HepG2 (cell line): ENCODE results near the gene MTFR1L. TPM values are rescaled to one million over a fixed set of nuclear protein-coding genes. Genes with fewer than 3 reads are reported as not detected.

ENCODE experiments used
- ATF7-NPFF ChIP-seq: sonication (generic); formaldehyde crosslinking; IDR thresholded peaks from 2 replicates; pipeline ENCODE4 v1.8.1; 2023; ENCODE audit warnings: mild to moderate bottlenecking, low read depth, missing genetic modification reagents, moderate library complexity
- CBX2 ChIP-seq, 2 experiments: fragments of 200-600 bp in 1 of 2; sonication (generic); formaldehyde crosslinking in 1 of 2; IDR thresholded peaks; 2 replicates each; pipeline versions ENCODE4 v1.7.0 to v1.8.1; 2018 to 2022; ENCODE audit warnings: low read depth in 2 of 2, low read length in 1 of 2, mild to moderate bottlenecking in 1 of 2, missing genetic modification reagents in 1 of 2
- HCFC1 ChIP-seq: fragments of 150-350 bp; IDR thresholded peaks from 2 replicates; pipeline ENCODE4 v1.6.1; 2014; ENCODE audit warnings: low read depth, low read length
- JARID2 ChIP-seq: sonication (generic); formaldehyde crosslinking; IDR thresholded peaks from 2 replicates; pipeline ENCODE4 v1.8.1; 2023; ENCODE audit warnings: missing genetic modification reagents, inconsistent platforms; ENCODE audit not compliant: insufficient replicate concordance
- NCOA1 ChIP-seq: sonication (generic); formaldehyde crosslinking; IDR thresholded peaks from 2 replicates; pipeline ENCODE4 v1.9.0; 2021; ENCODE audit warnings: missing genetic modification reagents
- NFRKB ChIP-seq: fragments of 450-650 bp; IDR thresholded peaks from 2 replicates; pipeline ENCODE4 v1.6.1; 2017
- RBFOX2 ChIP-seq: fragments of 200-400 bp; formaldehyde crosslinking; IDR thresholded peaks from 2 replicates; pipeline ENCODE4 v1.6.1; 2017; ENCODE audit warnings: low read depth, mild to moderate bottlenecking, low read length
- SETDB1 ChIP-seq: sonication (generic); formaldehyde crosslinking; IDR thresholded peaks from 2 replicates; pipeline ENCODE4 v1.5.1; 2020; ENCODE audit warnings: missing genetic modification reagents, mild to moderate bottlenecking, borderline replicate concordance
- TARDBP ChIP-seq: sonication (generic); formaldehyde crosslinking; IDR thresholded peaks from 2 replicates; pipeline ENCODE4 v1.8.0; 2022; ENCODE audit warnings: mild to moderate bottlenecking, missing genetic modification reagents
- U2AF1 ChIP-seq: fragments of 200-400 bp; formaldehyde crosslinking; optimal IDR thresholded peaks from 2 replicates; pipeline ENCODE3; 2017; ENCODE audit warnings: mild to moderate bottlenecking, low read depth, low read length
- ZBTB42 ChIP-seq: sonication (generic); formaldehyde crosslinking; IDR thresholded peaks from 2 replicates; pipeline ENCODE4 v1.5.0; 2020; ENCODE audit warnings: mild to moderate bottlenecking, missing genetic modification reagents
- ZFP82 ChIP-seq: sonication (generic); formaldehyde crosslinking; IDR thresholded peaks from 2 replicates; pipeline ENCODE4 v1.5.1; 2020; ENCODE audit warnings: mild to moderate bottlenecking, missing genetic modification reagents, borderline replicate concordance
- ZNF362 ChIP-seq: sonication (generic); formaldehyde crosslinking; IDR thresholded peaks from 2 replicates; pipeline ENCODE4 v1.4.0; 2020; ENCODE audit warnings: missing genetic modification reagents, mild to moderate bottlenecking, borderline replicate concordance
- ZNF407 ChIP-seq: sonication (generic); formaldehyde crosslinking; IDR thresholded peaks from one replicate; pipeline ENCODE4 v1.5.1; 2020; ENCODE audit warnings: mild to moderate bottlenecking, missing genetic modification reagents; ENCODE audit errors: not compliant biosample characterization
- ZNF441 ChIP-seq: sonication (generic); formaldehyde crosslinking; IDR thresholded peaks from 2 replicates; pipeline ENCODE4 v1.7.0; 2021; ENCODE audit warnings: missing genetic modification reagents, borderline replicate concordance
- ZNF513 ChIP-seq: sonication (generic); formaldehyde crosslinking; conservative IDR thresholded peaks from 2 replicates; pipeline ENCODE4 v1.5.0; 2020; ENCODE audit warnings: missing genetic modification reagents
- ZNF589 ChIP-seq: sonication (generic); formaldehyde crosslinking; conservative IDR thresholded peaks from 2 replicates; pipeline ENCODE4 v1.8.0; 2022; ENCODE audit warnings: mild to moderate bottlenecking, moderate library complexity, missing genetic modification reagents
- ZNF781 ChIP-seq: sonication (generic); formaldehyde crosslinking; IDR thresholded peaks from 2 replicates; pipeline ENCODE4 v1.5.1; 2020; ENCODE audit warnings: borderline replicate concordance, mild to moderate bottlenecking, missing genetic modification reagents; ENCODE audit errors: not compliant biosample characterization
- polyA plus RNA-seq, 8 experiments: library from polyadenylated mRNA; depleted of rRNA in 3 of 8; stranded (reverse) in 7 of 8; unstranded in 1 of 8; fragments of >200 nt; fragmentation: Illumina TruSeq in 4 of 8; extraction: Trizol in 4 of 8; gene quantifications; 2 replicates each; pipeline versions ENCODE4 v1.2.1 to v1.2.3, GENCODE V29; 2011 to 2016; ENCODE audit warnings: low read depth in 4 of 8, missing spikeins in 1 of 8, mixed read lengths in 1 of 8; ENCODE audit not compliant: insufficient read depth in 1 of 8
- total RNA-seq, 5 experiments: library from RNA; depleted of rRNA; stranded (reverse); fragments of >200 nt; fragmentation: Illumina TruSeq; extraction: Trizol; gene quantifications; 2 replicates each; pipeline ENCODE4 v1.2.3, GENCODE V29; 2016; ENCODE audit warnings: low read depth in 1 of 5

MTFR1L gene
- total and polyA plus RNA-seq, 2 of the 13 experiments (the other 11 are each of a cell fraction or from before 2014, with no cell fraction given) = 38.0 to 55.7 TPM

- TF ChIP-seq ZNF407 (CRISPR knock-in tag) (peak; percentile 86), NFRKB (no peak), SETDB1 (CRISPR knock-in tag) (no peak), ZBTB42 (CRISPR knock-in tag) (0 out of 2 replicates have a peak, but pooled peaks have one; percentile 43), ZNF362 (no peak), TARDBP (CRISPR knock-in tag) (no peak), NCOA1 (no peak), U2AF1 (peak; percentile 17), ATF7-NPFF (CRISPR knock-in tag) (peak; percentile 97), HCFC1 (no peak), CBX2 (IDR thresholded peaks at IDR 0.05; ENCODE audit: low read depth, low read length) (no peak), CBX2 (CRISPR knock-in tag; IDR thresholded peaks at IDR 0.05; ENCODE audit: low read depth) (0 out of 2 replicates have a peak, but pooled peaks have one; percentile 50), JARID2 (no peak), ZNF589 (CRISPR knock-in tag) (0 out of 2 replicates have a peak, but pooled peaks have one; percentile 67), ZNF781 (peak; percentile 22), ZNF441 (CRISPR knock-in tag) (0 out of 2 replicates have a peak, but pooled peaks have one; percentile 63), RBFOX2 (peak; percentile 90), ZNF513 (CRISPR knock-in tag) (no peak), ZFP82 (CRISPR knock-in tag) (0 out of 2 replicates have a peak, but pooled peaks have one; percentile 26)
Measured at GRCh38 chr1:25875154-25875855, 55.6 kb downstream of the MTFR1L start, which contains the start of gene PAQR7 (continued).
